Left ventricle myocardium inferior (tissue), 1 donor: ENCODE data around the gene MCM8. TPM values are rescaled to one million over a fixed set of nuclear protein-coding genes. Genes with fewer than 3 reads are reported as not detected.
A peak's percentile ranks its signal among the peaks of the same experiment; 100 is the strongest.

Experiments used
- DNase-seq: peaks from one replicate; pipeline ENCODE4 v3.0.0-alpha.2; 2020
- H3K27ac ChIP-seq: fragments of 200-600 bp; replicated peaks from 2 replicates; pipeline ENCODE4 v1.8.0; 2021
- H3K27me3 ChIP-seq: fragments of 200-600 bp; 2 replicates; pipeline ENCODE4 v1.8.0; 2021; ENCODE audit warnings: low read depth
- H3K36me3 ChIP-seq: fragments of 200-600 bp; 2 replicates; pipeline ENCODE4 v1.8.0; 2021
- H3K4me1 ChIP-seq: fragments of 200-600 bp; 2 replicates; pipeline ENCODE4 v1.8.0; 2021
- H3K4me3 ChIP-seq: fragments of 200-600 bp; 2 replicates; pipeline ENCODE4 v1.8.0; 2021; ENCODE audit warnings: mild to moderate bottlenecking, moderate library complexity
- H3K9me3 ChIP-seq: fragments of 200-600 bp; replicated peaks from 2 replicates; pipeline ENCODE4 v1.8.0; 2021
- intact Hi-C: fragments of 100-400 bp; cut with micrococcal nuclease; formaldehyde crosslinking; loops from one replicate; pipeline ENCODE4 v1.11.0; 2022
- long read RNA-seq: library from polyadenylated mRNA; unstranded; transcript quantifications from one replicate; pipeline ENCODE4 v2.0.0, GENCODE V29; 2021
- total RNA-seq: library from RNA; stranded (reverse); fragmentation: NEBNext Ultra II Directional; extraction: Animal tissue kit (Norgen Biotek cat#: 25700); gene quantifications from one replicate; pipeline ENCODE4 v1.2.1, GENCODE V29; 2021
- TF ChIP-seq, protein P1 (sequence below): fragments of 200-600 bp; IDR thresholded peaks from 2 replicates; pipeline ENCODE4 v1.8.0; 2021; ENCODE audit warnings: antibody characterized with exemption, mild to moderate bottlenecking, borderline replicate concordance
- donor health status: DM: no; HTN: yes; CAD: no; lungs with severe emphysema.

MCM8 gene
- total RNA-seq: 6.9 TPM
- long read RNA-seq, partial matches to known transcripts: 1 of 1 reads
- long read RNA-seq, other reads (novel, unspliced or antisense): 0 of 1 reads

DNA sequence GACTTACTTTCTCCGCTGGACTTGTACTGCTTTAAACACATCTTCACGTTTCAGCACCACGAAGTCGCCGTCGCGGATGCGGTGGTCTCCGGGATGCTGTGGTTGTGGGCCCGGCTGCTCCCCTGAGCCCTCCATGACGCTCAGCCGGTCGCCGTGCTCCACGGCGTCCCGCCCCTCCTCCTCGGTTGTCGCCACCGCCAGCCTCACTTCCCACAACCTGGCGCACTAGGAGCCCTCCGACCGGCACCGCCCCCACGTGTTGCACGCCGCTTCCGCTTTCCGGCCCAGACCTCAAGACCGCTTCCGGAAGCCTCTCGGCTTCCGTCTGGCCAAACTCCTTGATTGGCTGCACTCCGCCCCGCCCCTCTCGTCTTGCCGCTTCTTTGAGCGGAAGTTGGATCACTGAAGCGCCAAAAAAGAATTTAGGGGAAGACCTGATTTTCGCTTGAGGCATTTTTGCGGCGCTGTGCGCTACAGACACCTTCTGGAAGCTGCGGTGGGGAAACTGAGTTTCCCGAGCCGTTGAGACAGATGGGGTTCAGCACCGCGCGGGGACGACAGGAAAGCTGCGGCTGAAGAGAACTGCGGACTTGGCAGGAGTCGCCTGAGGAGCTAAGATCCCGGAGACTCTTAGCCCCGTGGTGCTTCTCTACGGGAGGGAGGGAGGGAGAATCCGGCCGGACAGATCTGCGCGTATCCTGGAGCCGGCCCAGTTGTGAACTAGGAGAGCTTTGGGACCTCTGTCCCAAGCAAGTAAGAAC is at the start of gene MCM8, which contains the start of gene TRMT6:
Gene MCM8, plus strand, starts transcription at position 382 of the 761 bp plus-strand sequence. CDS start 1,364 bp downstream, outside the sequence.
Gene TRMT6, minus strand, starts transcription at position 263 of the 761 bp plus-strand sequence. Its CDS starts 128 bp downstream, at position 135.
- H3K4me1 ChIP-seq: peaks cover 27% of the 10 kb centered on the region
- TF ChIP-seq, protein P1, sequence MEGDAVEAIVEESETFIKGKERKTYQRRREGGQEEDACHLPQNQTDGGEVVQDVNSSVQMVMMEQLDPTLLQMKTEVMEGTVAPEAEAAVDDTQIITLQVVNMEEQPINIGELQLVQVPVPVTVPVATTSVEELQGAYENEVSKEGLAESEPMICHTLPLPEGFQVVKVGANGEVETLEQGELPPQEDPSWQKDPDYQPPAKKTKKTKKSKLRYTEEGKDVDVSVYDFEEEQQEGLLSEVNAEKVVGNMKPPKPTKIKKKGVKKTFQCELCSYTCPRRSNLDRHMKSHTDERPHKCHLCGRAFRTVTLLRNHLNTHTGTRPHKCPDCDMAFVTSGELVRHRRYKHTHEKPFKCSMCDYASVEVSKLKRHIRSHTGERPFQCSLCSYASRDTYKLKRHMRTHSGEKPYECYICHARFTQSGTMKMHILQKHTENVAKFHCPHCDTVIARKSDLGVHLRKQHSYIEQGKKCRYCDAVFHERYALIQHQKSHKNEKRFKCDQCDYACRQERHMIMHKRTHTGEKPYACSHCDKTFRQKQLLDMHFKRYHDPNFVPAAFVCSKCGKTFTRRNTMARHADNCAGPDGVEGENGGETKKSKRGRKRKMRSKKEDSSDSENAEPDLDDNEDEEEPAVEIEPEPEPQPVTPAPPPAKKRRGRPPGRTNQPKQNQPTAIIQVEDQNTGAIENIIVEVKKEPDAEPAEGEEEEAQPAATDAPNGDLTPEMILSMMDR: no peak
- H3K27ac ChIP-seq: peak within 1 kb of the TSS; percentile 75
- no peaks in the 10 kb centered on the region for H3K9me3 ChIP-seq
- intact Hi-C loops: no loop called here
- H3K4me3 ChIP-seq: peak within 1 kb of the TSS; percentile 90
- DNase-seq: peak; percentile 96
- no peaks in the 10 kb centered on the region for H3K27me3 ChIP-seq
- H3K36me3 ChIP-seq: peaks cover 42% of the 10 kb centered on the region

DNA sequence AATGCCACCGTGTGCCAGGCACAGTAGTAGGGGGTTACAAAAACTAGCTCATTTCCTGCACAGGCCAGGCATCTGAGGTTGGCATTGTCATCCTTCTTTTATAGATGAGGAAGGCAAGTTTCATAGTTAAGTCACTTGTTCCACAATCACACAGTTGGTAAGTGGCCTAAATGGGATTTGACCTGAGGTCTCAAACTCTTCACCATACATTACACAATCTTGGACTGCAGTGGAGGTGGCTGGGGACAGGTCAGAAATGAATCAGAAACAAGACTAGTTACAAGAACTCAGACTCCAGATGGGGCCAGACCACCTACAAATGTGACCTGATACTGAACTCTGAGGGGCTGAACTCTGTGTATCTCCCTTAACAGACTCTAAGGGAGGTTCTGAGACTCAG is 49.5 kb upstream of the MCM8 start:
- Histone ChIP-seq H3K27me3 (peaks cover 9% of the 10 kb centered on the region), H3K27ac (no peak overlapping the region), H3K36me3 (no peaks in the 10 kb centered on the region), H3K4me3 (no peak overlapping the region), H3K4me1 (no peaks in the 10 kb centered on the region), H3K9me3 (no peaks in the 10 kb centered on the region)
- no peak for DNase-seq
- TF ChIP-seq, protein P1: no peak
- intact Hi-C loops: no loop called here

DNA sequence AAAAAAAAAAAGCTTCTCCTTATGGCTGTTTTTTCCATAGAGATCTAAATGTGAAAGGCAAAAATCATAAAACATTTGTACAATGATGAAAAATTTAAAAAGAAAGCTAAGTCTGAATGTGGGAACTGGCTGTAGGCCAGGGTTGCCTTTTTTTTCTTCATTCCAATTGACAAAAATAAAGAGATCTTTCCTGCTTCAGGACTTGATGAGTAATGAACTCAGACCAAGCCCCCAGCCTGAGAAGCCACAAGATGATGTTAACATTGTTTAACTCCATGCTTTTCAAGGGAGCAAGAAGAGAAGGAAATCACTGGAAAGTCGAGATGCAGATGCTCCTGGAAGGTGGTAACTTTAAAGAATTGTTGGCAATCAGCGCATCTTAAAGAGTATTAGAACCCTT is 41.5 kb upstream of the MCM8 start:
- H3K4me3 ChIP-seq: no peak overlapping the region
- TF ChIP-seq, protein P1: no peak
- no peak overlapping the region for H3K27ac ChIP-seq
- intact Hi-C loops: no loop called here
- peaks cover 7% of the 10 kb centered on the region for H3K4me1 ChIP-seq
- no peaks in the 10 kb centered on the region for H3K9me3 ChIP-seq
- H3K36me3 ChIP-seq: no peaks in the 10 kb centered on the region
- DNase-seq: no peak
- peaks cover 45% of the 10 kb centered on the region for H3K27me3 ChIP-seq

DNA sequence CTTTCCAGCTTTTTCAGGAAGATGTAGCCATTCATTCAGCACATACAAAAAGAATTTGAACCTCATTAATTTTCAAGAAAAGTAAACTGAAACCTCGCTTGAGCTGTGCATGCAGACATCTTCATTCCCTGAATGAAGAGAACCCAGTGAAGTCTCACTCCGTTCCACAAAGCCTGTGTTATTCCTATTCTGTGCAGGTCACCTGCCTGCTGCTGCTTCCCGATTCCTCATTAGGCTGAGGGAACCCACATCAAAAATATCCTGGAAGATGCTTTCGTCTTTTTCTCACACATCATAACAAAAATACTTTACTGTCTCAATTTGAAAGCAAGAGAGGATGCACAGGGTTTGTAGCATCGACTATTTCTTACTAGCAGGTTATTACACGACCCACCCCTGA is 40.3 kb upstream of the MCM8 start:
- no peaks in the 10 kb centered on the region for H3K36me3 ChIP-seq
- H3K27me3 ChIP-seq: peaks cover 52% of the 10 kb centered on the region
- no peak overlapping the region for H3K27ac ChIP-seq
- intact Hi-C loops: no loop called here
- no peak overlapping the region for H3K4me3 ChIP-seq
- no peaks in the 10 kb centered on the region for H3K9me3 ChIP-seq
- H3K4me1 ChIP-seq: peaks cover 7% of the 10 kb centered on the region
- DNase-seq: no peak
- TF ChIP-seq, protein P1: no peak

DNA sequence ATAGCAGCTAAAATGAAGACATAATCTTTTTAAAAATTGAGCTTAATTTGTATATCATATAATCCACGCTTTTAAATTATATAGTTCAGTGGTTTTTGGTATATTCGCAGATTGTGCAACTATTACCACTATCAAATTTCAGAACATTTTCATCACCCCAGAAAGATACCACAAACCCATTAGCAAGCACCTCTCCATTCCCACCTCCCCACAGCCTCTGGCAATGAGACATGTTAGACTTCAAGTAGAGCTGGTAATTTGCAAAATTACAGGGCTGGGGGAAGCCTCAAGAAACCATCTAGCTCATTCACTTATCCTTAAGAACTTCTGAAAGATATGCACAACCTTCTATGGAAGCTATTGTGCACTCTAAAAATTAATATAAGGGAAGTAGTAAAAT is 37.3 kb upstream of the MCM8 start:
- no peaks in the 10 kb centered on the region for H3K36me3 ChIP-seq
- peaks cover 7% of the 10 kb centered on the region for H3K4me1 ChIP-seq
- TF ChIP-seq, protein P1: no peak
- intact Hi-C loops: no loop called here
- DNase-seq: no peak
- H3K9me3 ChIP-seq: no peaks in the 10 kb centered on the region
- H3K27ac ChIP-seq: no peak overlapping the region
- peaks cover 49% of the 10 kb centered on the region for H3K27me3 ChIP-seq
- H3K4me3 ChIP-seq: no peak overlapping the region
